GM12878 (cell line): ENCODE data around the gene PEF1. TPM values are rescaled to one million over a fixed set of nuclear protein-coding genes. Genes with fewer than 3 reads are reported as not detected.

Experiments used
- ATAC-seq: fragments of 200-7000 bp; cut with Tn5 transposase; 3 replicates; pipeline ENCODE4 v1.9.1; 2020; ENCODE audit warnings: mild to moderate bottlenecking, moderate library complexity
- BruUV-seq: library from RNA; stranded (reverse); fragments of 400-500 nt; replicated peaks from 2 replicates; lab custom pipeline; 2021; lab: Mats Ljungman, UMichigan
- CTCF ChIA-PET: fragments of 300-600 bp; sonication (Branson Sonifier 250); formaldehyde crosslinking; extraction: SDS; loops from one replicate; lab custom pipeline; 2021; ENCODE audit warnings: inconsistent platforms; lab: Yijun Ruan, JAX
- POLR2A ChIA-PET: fragments of 350-600 bp; formaldehyde crosslinking; extraction: SDS; loops from one replicate; lab custom pipeline; 2021; ENCODE audit warnings: inconsistent platforms; lab: Charles Lee
- RAD21 ChIA-PET: fragments of 300-600 bp; sonication (Branson Sonifier 250); formaldehyde crosslinking; loops from one replicate; lab custom pipeline; 2023; ENCODE audit warnings: antibody characterized with exemption; ENCODE audit not compliant: unreplicated experiment; lab: Charles Lee
- SMC1A ChIA-PET: fragments of 300-600 bp; sonication (Branson Sonifier 250); formaldehyde crosslinking; loops from one replicate; lab custom pipeline; 2023; ENCODE audit not compliant: unreplicated experiment, uncharacterized antibody; lab: Charles Lee
- DNase-seq: peaks from one replicate; pipeline ENCODE4 v3.0.0-alpha.2; 2011; ENCODE audit warnings: low read depth, low spot score
- FAIRE-seq: peaks from 3 replicates; lab custom pipeline; 2011; peaks lifted over from hg19 to GRCh38; lab: Jason Lieb, UNC
- H2AFZ ChIP-seq: 2 replicates; pipeline ENCODE4 v1.6.0; 2011; ENCODE audit warnings: low read depth, low read length, control low read depth; ENCODE audit not compliant: control insufficient read depth
- H3K27ac ChIP-seq: 2 replicates; pipeline ENCODE4 v1.5.1; 2011; ENCODE audit warnings: control low read depth; ENCODE audit not compliant: control insufficient read depth, insufficient read depth
- H3K27me3 ChIP-seq, 2 experiments: replicated peaks in 1 of 2; 2 replicates each; pipeline versions ENCODE4 v1.6.0 to v1.6.1; 2011; ENCODE audit warnings: low read length in 1 of 2; ENCODE audit not compliant: control insufficient read depth in 2 of 2, insufficient read depth in 2 of 2
- H3K36me3 ChIP-seq, 2 experiments: 2 replicates each; pipeline ENCODE4 v1.5.1; 2011; ENCODE audit warnings: low read length in 1 of 2; ENCODE audit not compliant: control insufficient read depth in 2 of 2, insufficient read depth in 2 of 2
- H3K4me1 ChIP-seq: 2 replicates; pipeline ENCODE4 v1.6.1; 2011; ENCODE audit warnings: mild to moderate bottlenecking, low read length, moderate library complexity, mixed read lengths; ENCODE audit not compliant: control insufficient read depth, insufficient read depth
- H3K4me2 ChIP-seq: 2 replicates; pipeline ENCODE4 v1.6.0; 2011; ENCODE audit warnings: control low read depth; ENCODE audit not compliant: control insufficient read depth, insufficient read depth
- H3K4me3 ChIP-seq: fragments of 200-600 bp; sonication (generic); 2 replicates; pipeline ENCODE4 v1.5.1; 2016
- H3K79me2 ChIP-seq: 2 replicates; pipeline ENCODE4 v1.6.0; 2011; ENCODE audit warnings: low read length; ENCODE audit not compliant: control insufficient read depth, insufficient read depth
- H3K9ac ChIP-seq: 2 replicates; pipeline ENCODE4 v1.8.0; 2011; ENCODE audit warnings: low read length, control low read depth, mixed read lengths; ENCODE audit not compliant: control insufficient read depth, insufficient read depth
- H3K9me3 ChIP-seq: replicated peaks from 3 replicates; pipeline ENCODE4 v1.5.1; 2011; ENCODE audit warnings: mild to moderate bottlenecking, low read length; ENCODE audit not compliant: control insufficient read depth, insufficient read depth
- H4K20me1 ChIP-seq: 2 replicates; pipeline ENCODE4 v1.6.0; 2011; ENCODE audit not compliant: control insufficient read depth, insufficient read depth
- BHLHE40 ChIP-seq, 2 experiments: fragments of 450-650 bp in 1 of 2; IDR thresholded peaks; 2 replicates each; pipeline ENCODE4 v1.6.1; 2011 to 2017; ENCODE audit warnings: low read depth in 2 of 2, borderline replicate concordance in 1 of 2, improper control_type of control experiment in 1 of 2, low read length in 1 of 2, mild to moderate bottlenecking in 1 of 2
- CHD1 ChIP-seq: IDR thresholded peaks from 2 replicates; pipeline ENCODE4 v1.6.1; 2012; ENCODE audit warnings: low read depth, low read length, improper control_type of control experiment
- FOXM1 ChIP-seq: IDR thresholded peaks from 2 replicates; pipeline ENCODE4 v1.6.1; 2012; ENCODE audit warnings: low read depth, mild to moderate bottlenecking, inconsistent platforms, low read length, moderate library complexity
- NFXL1 ChIP-seq: fragments of 450-650 bp; IDR thresholded peaks from 2 replicates; pipeline ENCODE4 v1.6.1; 2017; ENCODE audit warnings: antibody characterized with exemption, mild to moderate bottlenecking, borderline replicate concordance
- SRF ChIP-seq, 2 experiments: IDR thresholded peaks; 2 replicates each; pipeline ENCODE4 v1.6.1; 2011; ENCODE audit warnings: low read depth in 2 of 2, low read length in 2 of 2, mild to moderate bottlenecking in 1 of 2, moderate library complexity in 1 of 2
- ZNF622 ChIP-seq: fragments of 450-650 bp; IDR thresholded peaks from 2 replicates; pipeline ENCODE4 v1.6.1; 2017; ENCODE audit warnings: mild to moderate bottlenecking, inconsistent platforms
- WGBS: methylation state at CpG from one replicate; pipeline ENCODE4 v1.1.6; 2016; ENCODE audit warnings: low lambda C conversion rate; ENCODE audit not compliant: insufficient replicate concordance, insufficient coverage; ENCODE audit errors: missing lambda C conversion rate; 5-methylcytosine and 5-hydroxymethylcytosine counted together
- in situ Hi-C: fragments of 300-500 bp; cut with MboI; formaldehyde crosslinking; loops from 9 replicates; pipeline ENCODE4 v1.14.3; 2018; ENCODE audit warnings: mixed read lengths
- intact Hi-C: fragments of 100-400 bp; cut with micrococcal nuclease; formaldehyde crosslinking; loops from one replicate; pipeline ENCODE4 v1.14.2; 2022; ENCODE audit not compliant: unreplicated experiment
- polyA plus RNA-seq, 11 experiments: library from polyadenylated mRNA; depleted of rRNA in 4 of 11; unstranded in 6 of 11; stranded (reverse) in 5 of 11; fragments of >200 nt; fragmentation: Nextera tagmentation in 4 of 11; fragmentation: Illumina TruSeq in 1 of 11; extraction: Ambion mirVana in 4 of 11; extraction: Trizol in 1 of 11; gene quantifications; 1 replicate in 1 of 11; 2 replicates in 10 of 11; pipeline versions ENCODE4 v1.2.1 to v1.2.3, GENCODE V29; 2011 to 2016; ENCODE audit warnings: inconsistent platforms in 2 of 11, missing spikeins in 2 of 11, low read depth in 1 of 11
- total RNA-seq, 4 experiments: library from RNA; depleted of rRNA in 3 of 4; stranded (reverse); fragments of >200 nt in 3 of 4; fragmentation: Illumina TruSeq in 1 of 4; extraction: Trizol in 1 of 4; gene quantifications; 2 replicates each; pipeline versions ENCODE4 v1.2.1 to v1.2.3, GENCODE V29; 2013 to 2021

PEF1 gene
- total and polyA plus RNA-seq, 10 of the 15 experiments (the other 5 are each of a cell fraction or from before 2014, with no cell fraction given), result 27.1 to 107 (median 79.0) TPM

GRCh38 chr1:31624731-31625514, 19.8 kb downstream of the PEF1 start:
- H4K20me1 ChIP-seq, result no peaks in the 10 kb centered on the region
- in situ Hi-C loops, result no loop called here
- ATAC-seq, result no peak
- H3K79me2 ChIP-seq, result no peaks in the 10 kb centered on the region
- ChIA-PET POLR2A (interaction anchor here (0.6 kb wide), 1 partner anchor 13 kb away, joined by 3 read pairs; no protein-coding TSS in a partner anchor), RAD21 (no interaction called here), CTCF (interaction anchor here (0.7 to 1.1 kb wide), 3 partner anchors 76 to 164 kb away, joined by 3 to 4 read pairs (median 3); no protein-coding TSS in a partner anchor), SMC1A (no interaction called here)
- no peak overlapping the region for H3K4me3 ChIP-seq
- H3K9ac ChIP-seq, result no peak overlapping the region
- 90% methylated on average over 16 of the region's 16 CpGs for WGBS
- no peaks in the 10 kb centered on the region; the same call in none of the 2 replicates for H3K4me1 ChIP-seq
- intact Hi-C loops, result no loop called here
- no peaks in the 10 kb centered on the region for H3K27me3 ChIP-seq
- no peaks in the 10 kb centered on the region for H3K9me3 ChIP-seq
- no peak for DNase-seq
- FAIRE-seq, result no peak
- H3K4me2 ChIP-seq, result no peak overlapping the region
- BruUV-seq, result no TSS peak
- TF ChIP-seq CHD1 (no peak), NFXL1 (no peak), SRF (IDR thresholded peaks at IDR 0.05; ENCODE audit: low read depth in 2 of 2, low read length in 2 of 2) (no peak), ZNF622 (no peak)
- H2AFZ ChIP-seq, result no peak overlapping the region
- peaks cover 16 to 20% of the 10 kb centered on the region in 2 experiments; a peak in 3 of 4 replicates for H3K36me3 ChIP-seq
- no peak overlapping the region for H3K27ac ChIP-seq

- no peak overlapping the region for H3K9ac ChIP-seq
- no peak overlapping the region for H3K27ac ChIP-seq
- peaks cover 14 to 19% of the 10 kb centered on the region in 2 experiments; a peak in 3 of 4 replicates for H3K36me3 ChIP-seq
- no peaks in the 10 kb centered on the region for H4K20me1 ChIP-seq
- ChIA-PET CTCF (interaction anchor here (0.7 to 1.0 kb wide), 3 partner anchors 75 to 165 kb away, joined by 3 to 4 read pairs (median 4); no protein-coding TSS in a partner anchor), RAD21 (no interaction called here), SMC1A (no interaction called here), POLR2A (interaction anchor here (0.6 kb wide), 1 partner anchor 14 kb away, joined by 3 read pairs; no protein-coding TSS in a partner anchor)
- no peak for FAIRE-seq
- H3K27me3 ChIP-seq, result no peaks in the 10 kb centered on the region
- no TSS peak for BruUV-seq
- DNase-seq, result no peak
- no peaks in the 10 kb centered on the region; the same call in none of the 2 replicates for H3K4me1 ChIP-seq
- H3K4me2 ChIP-seq, result no peak overlapping the region
- 0 out of 4 replicates have a peak, but pooled peaks of 1 of the 2 experiments have one; percentile 21 for TF ChIP-seq BHLHE40 (IDR thresholded peaks at IDR 0.05; ENCODE audit: borderline replicate concordance in 1 of 2, low read depth in 2 of 2, low read length in 1 of 2)
- no peak for TF ChIP-seq FOXM1
- no peak overlapping the region for H2AFZ ChIP-seq
- no peaks in the 10 kb centered on the region for H3K9me3 ChIP-seq
- in situ Hi-C loops, result no loop called here
- WGBS, result 28% methylated on average over 5 of the region's 5 CpGs
- intact Hi-C loops, result no loop called here
- H3K79me2 ChIP-seq, result no peaks in the 10 kb centered on the region
- H3K4me3 ChIP-seq, result no peak overlapping the region
- ATAC-seq, result 0 out of 3 replicates have a peak, but pooled peaks have one; percentile 12
These were observed 20.4 kb downstream of the PEF1 start for GRCh38 chr1:31624309-31624708.
